Natural killer cell (primary cell): ENCODE measurements around the gene KIAA1671. TPM values are rescaled to one million over a fixed set of nuclear protein-coding genes. Genes with fewer than 3 reads are reported as not detected.
A peak's percentile ranks its signal among the peaks of the same experiment; 100 is the strongest.

Source experiments
- ATAC-seq, 3 donors: fragments of 150-1000 bp in 2 of 3; fragments of 200-7000 bp in 1 of 3; cut with Tn5 transposase; 1 replicate in 1 of 3; 2 replicates in 2 of 3; pipeline ENCODE4 v1.10.0; 2021; ENCODE audit warnings: mild to moderate bottlenecking in 2 of 3, moderate library complexity in 2 of 3
- DNase-seq, 2 donors: peaks; one replicate each; pipeline versions ENCODE4 v3.0.0 to v3.0.0-alpha.2; 2013 to 2021; ENCODE audit warnings: mixed read lengths in 1 of 2
- H3K27ac ChIP-seq: one replicate; pipeline ENCODE4 v1.5.1; 2013; ENCODE audit warnings: mild to moderate bottlenecking, low read length
- H3K27me3 ChIP-seq: one replicate; pipeline ENCODE4 v1.6.1; 2013; ENCODE audit warnings: low read length; ENCODE audit not compliant: control insufficient read depth, insufficient read depth
- H3K36me3 ChIP-seq: one replicate; pipeline ENCODE4 v1.6.1; 2013; ENCODE audit warnings: low read length; ENCODE audit not compliant: control insufficient read depth, insufficient read depth
- H3K4me1 ChIP-seq: one replicate; pipeline ENCODE4 v1.6.1; 2013; ENCODE audit warnings: low read length; ENCODE audit not compliant: control insufficient read depth, insufficient read depth
- H3K4me3 ChIP-seq: one replicate; pipeline ENCODE4 v1.5.1; 2013; ENCODE audit warnings: low read length
- H3K9me3 ChIP-seq: one replicate; pipeline ENCODE4 v1.6.1; 2013; ENCODE audit warnings: low read length; ENCODE audit not compliant: control insufficient read depth, insufficient read depth
- H3K27ac Mint-ChIP-seq, 2 donors: one replicate each; pipeline ENCODE4 v1.8.0; 2022; ENCODE audit warnings: mild to moderate bottlenecking in 2 of 2, mixed read lengths in 2 of 2, moderate library complexity in 1 of 2
- H3K27me3 Mint-ChIP-seq, 2 donors: one replicate each; pipeline ENCODE4 v1.8.0; 2022; ENCODE audit warnings: low read depth in 2 of 2, mixed read lengths in 2 of 2
- H3K36me3 Mint-ChIP-seq: one replicate; pipeline ENCODE4 v1.8.0; 2022; ENCODE audit warnings: mixed read lengths
- H3K4me1 Mint-ChIP-seq, 2 donors: one replicate each; pipeline ENCODE4 v1.8.0; 2022; ENCODE audit warnings: mixed read lengths in 2 of 2
- H3K4me3 Mint-ChIP-seq: one replicate; pipeline ENCODE4 v1.8.0; 2022; ENCODE audit warnings: mild to moderate bottlenecking, moderate library complexity, mixed read lengths
- H3K9me3 Mint-ChIP-seq, 2 donors: one replicate each; pipeline ENCODE4 v1.8.0; 2022; ENCODE audit warnings: mixed read lengths in 2 of 2
- CTCF ChIP-seq: fragments of 200-600 bp; IDR thresholded peaks from one replicate; pipeline ENCODE4 v1.8.0; 2022; ENCODE audit warnings: antibody characterized with exemption
- WGBS: methylation state at CpG from one replicate; pipeline ENCODE4 v1.1.7; 2013; ENCODE audit warnings: missing lambda C conversion rate; ENCODE audit not compliant: insufficient coverage; 5-methylcytosine and 5-hydroxymethylcytosine counted together
- intact Hi-C: fragments of 100-400 bp; cut with micrococcal nuclease; formaldehyde crosslinking; loops from one replicate; pipeline ENCODE4 v1.14.2; 2022
- total RNA-seq, 4 donors: library from RNA; stranded (reverse); fragments of 120-200 nt in 1 of 4; gene quantifications; one replicate each; pipeline versions ENCODE4 v1.2.3 to v1.2.4, GENCODE V29; 2013 to 2022

Gene KIAA1671
- total RNA-seq, 3 donors from 2014 or later (not counting 1 experiment from before 2014, with no cell fraction given) = 3.6 to 24.0 (median 7.3) TPM

- H3K9me3 Mint-ChIP-seq = no peaks in the 10 kb centered on the region
- H3K27ac Mint-ChIP-seq = peak overlapping the region; percentile 49 to 90
- peak; percentile 40 to 80 for DNase-seq
- Histone ChIP-seq H3K36me3 (no peaks in the 10 kb centered on the region), H3K4me1 (peaks cover 18% of the 10 kb centered on the region), H3K9me3 (no peaks in the 10 kb centered on the region), H3K27me3 (no peaks in the 10 kb centered on the region), H3K4me3 (peak overlapping the region; percentile 44), H3K27ac (no peak overlapping the region)
- peak overlapping the region; percentile 89 for H3K4me3 Mint-ChIP-seq
- no peaks in the 10 kb centered on the region for H3K36me3 Mint-ChIP-seq
- WGBS = 2% methylated on average over 36 of the region's 36 CpGs
- peaks cover 19 to 24% of the 10 kb centered on the region in 2 donors for H3K4me1 Mint-ChIP-seq
- ATAC-seq = peak; percentile 80 to 90 (median 85)
- intact Hi-C loops = no loop called here
- TF ChIP-seq CTCF = peak; percentile 46
- H3K27me3 Mint-ChIP-seq = peaks cover 0 to 8% of the 10 kb centered on the region in 2 donors
These were observed 158.5 kb downstream of the KIAA1671 start for GRCh38 chr22:25110846-25111578.

- Histone ChIP-seq H3K4me1 (peaks cover 18% of the 10 kb centered on the region), H3K4me3 (peak overlapping the region; percentile 44), H3K9me3 (no peaks in the 10 kb centered on the region), H3K36me3 (no peaks in the 10 kb centered on the region), H3K27me3 (no peaks in the 10 kb centered on the region), H3K27ac (no peak overlapping the region)
- H3K27ac Mint-ChIP-seq = peak overlapping the region in 1 of 2 donors; percentile 90
- H3K4me3 Mint-ChIP-seq = peak overlapping the region; percentile 89
- ATAC-seq = peak in 1 of 3 donors; percentile 2
- H3K36me3 Mint-ChIP-seq = no peaks in the 10 kb centered on the region
- H3K27me3 Mint-ChIP-seq = peaks cover 0 to 8% of the 10 kb centered on the region in 2 donors
- no peak for TF ChIP-seq CTCF
- intact Hi-C loops = no loop called here
- peaks cover 19 to 24% of the 10 kb centered on the region in 2 donors for H3K4me1 Mint-ChIP-seq
- 33% methylated on average over 30 of the region's 35 CpGs for WGBS
- H3K9me3 Mint-ChIP-seq = no peaks in the 10 kb centered on the region
- DNase-seq = no peak
These were observed 159.3 kb downstream of the KIAA1671 start for GRCh38 chr22:25111579-25112517.

- Mint-ChIP-seq H3K9me3 (no peaks in the 10 kb centered on the region), H3K36me3 (no peaks in the 10 kb centered on the region), H3K27me3 (peaks cover 0 to 8% of the 10 kb centered on the region in 2 donors), H3K4me1 (peaks cover 19 to 24% of the 10 kb centered on the region in 2 donors), H3K27ac (no peak overlapping the region), H3K4me3 (peak overlapping the region; percentile 76)
- ATAC-seq = no peak
- intact Hi-C loops = no loop called here
- no peak overlapping the region for H3K27ac ChIP-seq
- no peak for DNase-seq
- peaks cover 18% of the 10 kb centered on the region for H3K4me1 ChIP-seq
- no peaks in the 10 kb centered on the region for H3K9me3 ChIP-seq
- H3K36me3 ChIP-seq = no peaks in the 10 kb centered on the region
- H3K4me3 ChIP-seq = no peak overlapping the region
- no peaks in the 10 kb centered on the region for H3K27me3 ChIP-seq
- 81% methylated on average over 20 of the region's 20 CpGs for WGBS
- TF ChIP-seq CTCF = no peak
These were observed 160.2 kb downstream of the KIAA1671 start for GRCh38 chr22:25112538-25113253.
